ENCODE results near the gene BLID.

GRCh38 chr11:122094836-122095235 is 21.2 kb downstream of the BLID start:
- TF ChIP-seq CTCF (conservative IDR thresholded peaks at IDR 0.05; ENCODE audit: low read depth, low read length) = no peak
- no peak for TF ChIP-seq EZH2 (IDR thresholded peaks at IDR 0.05; ENCODE audit: low read length, unreplicated experiment)

Data from PC-3 (cell line).